Stimulated activated CD4-positive, alpha-beta T cell treated with anti-CD3 and anti-CD28 coated beads, Interleukin-12 subunit alpha, Interleukin-12 subunit beta, amount 100 ng/mL, for 48 hours (primary cell): Measurements from ENCODE around the gene ARHGEF16.

Experiments used
- DNase-seq, 3 donors: peaks; one replicate each; pipeline ENCODE4 v3.0.0-alpha.2; 2020; ENCODE audit warnings: low read depth in 2 of 3, low spot score in 1 of 3

Gene ARHGEF16

GRCh38 chr1:3466366-3467075 is 12.1 kb downstream of the ARHGEF16 start:
- no peak for DNase-seq

GRCh38 chr1:3467096-3468036 is 12.9 kb downstream of the ARHGEF16 start:
- DNase-seq = no peak

- no peak for DNase-seq
Observed at GRCh38 chr1:3468236-3469103, 14.0 kb downstream of the ARHGEF16 start.

DNA sequence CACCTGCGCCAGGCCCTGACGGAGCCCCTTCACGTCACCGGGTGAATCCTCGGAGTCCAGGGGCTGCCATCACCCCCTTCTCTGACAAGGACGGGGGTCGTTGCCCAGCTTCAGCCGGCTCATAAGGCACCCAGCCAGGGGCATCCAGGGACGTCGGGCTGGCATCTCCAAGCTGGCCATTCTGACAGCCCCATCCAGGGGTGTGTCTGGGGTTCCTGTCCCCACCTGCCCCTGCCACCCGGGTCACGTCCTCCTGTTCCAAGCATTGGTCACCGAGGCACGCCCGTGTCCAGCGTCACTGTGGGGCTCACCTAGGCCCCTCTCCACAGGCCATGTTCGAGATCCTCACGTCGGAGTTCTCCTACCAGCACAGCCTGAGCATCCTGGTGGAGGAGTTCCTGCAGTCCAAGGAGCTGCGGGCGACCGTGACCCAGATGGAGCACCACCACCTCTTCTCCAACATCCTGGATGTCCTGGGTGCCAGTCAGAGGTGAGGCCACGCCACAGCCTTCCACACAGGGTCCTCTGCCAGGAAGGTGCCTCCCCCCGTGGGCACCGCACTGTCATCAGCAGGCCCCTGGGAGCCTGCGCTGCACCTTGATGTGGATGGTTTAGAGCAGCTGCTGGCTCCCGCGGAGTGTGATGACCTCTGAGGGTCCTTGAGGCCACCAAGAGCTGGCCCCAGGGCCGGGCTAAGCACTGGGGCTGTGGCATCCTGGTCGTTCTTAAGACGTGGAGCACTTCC is 14.8 kb downstream of the ARHGEF16 start:
- DNase-seq = no peak

- DNase-seq = no peak
Observed at GRCh38 chr1:3469849-3470649, 15.6 kb downstream of the ARHGEF16 start.

DNA sequence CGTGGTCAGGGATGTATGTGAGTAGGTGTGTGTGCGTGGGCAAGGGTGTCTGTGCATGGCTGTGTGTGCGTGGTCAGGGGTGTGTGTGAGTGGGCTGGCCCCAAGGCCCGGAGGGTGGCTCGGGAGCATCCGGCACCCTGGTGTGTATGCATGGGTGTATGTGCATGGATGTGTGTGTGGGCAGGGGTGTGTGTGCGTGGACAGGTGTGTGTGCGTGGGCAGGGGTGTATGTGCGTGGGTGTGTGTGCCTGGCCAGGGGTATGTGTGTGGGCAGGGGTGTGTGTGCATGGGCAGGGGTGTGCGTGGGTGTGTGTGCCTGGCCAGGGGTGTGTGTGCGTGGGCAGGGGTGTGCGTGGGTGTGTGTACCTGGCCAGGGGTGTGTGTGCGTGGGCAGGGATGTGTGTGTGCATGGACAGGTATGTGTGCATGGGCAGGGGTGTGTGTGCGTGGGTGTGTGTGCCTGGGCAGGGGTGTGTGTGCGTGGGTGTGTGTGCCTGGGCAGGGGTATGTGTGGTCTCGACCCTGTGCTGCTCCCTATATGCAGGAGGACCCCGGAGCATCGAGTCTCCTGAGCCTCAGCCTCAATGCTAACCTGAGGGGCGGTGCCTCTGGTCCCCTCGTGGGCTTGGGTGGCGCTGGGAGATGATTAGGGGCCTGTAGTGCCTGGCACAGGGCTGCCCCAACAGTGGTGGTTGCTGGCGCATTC is 16.3 kb downstream of the ARHGEF16 start:
- DNase-seq = no peak

GRCh38 chr1:3471356-3472087 is 17.1 kb downstream of the ARHGEF16 start:
- DNase-seq = no peak

- no peak for DNase-seq
Observed at GRCh38 chr1:3472088-3472850, 17.8 kb downstream of the ARHGEF16 start.

- no peak for DNase-seq
Observed at GRCh38 chr1:3472906-3473305, 18.4 kb downstream of the ARHGEF16 start.

GRCh38 chr1:3473381-3473844 is 18.9 kb downstream of the ARHGEF16 start:
- DNase-seq = no peak

GRCh38 chr1:3474016-3474415 is 19.6 kb downstream of the ARHGEF16 start:
- no peak for DNase-seq

DNA sequence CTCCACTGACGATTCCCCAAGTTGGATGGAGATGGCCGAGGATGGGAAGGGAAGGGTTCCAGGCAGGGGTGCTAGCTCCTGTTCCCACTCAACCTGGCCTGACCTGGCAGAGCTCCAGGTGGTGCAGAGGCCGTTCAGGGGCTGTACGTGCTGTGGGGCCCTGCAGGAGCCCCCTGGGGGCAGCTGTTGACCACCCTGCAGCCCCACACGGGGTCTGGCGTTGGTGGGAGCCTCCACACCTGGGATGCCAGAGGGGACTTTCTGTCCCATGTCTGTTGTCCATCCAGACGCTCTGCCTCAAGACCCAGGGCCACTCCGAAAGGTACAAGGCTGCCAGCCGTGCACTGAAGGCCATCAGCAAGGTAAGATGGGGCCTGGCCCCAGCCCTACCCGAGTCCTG is 20.0 kb downstream of the ARHGEF16 start:
- no peak for DNase-seq

- no peak for DNase-seq
Observed at GRCh38 chr1:3475839-3476573, 21.5 kb downstream of the ARHGEF16 start.

- no peak for DNase-seq
Observed at GRCh38 chr1:3476666-3477065, 22.2 kb downstream of the ARHGEF16 start.

GRCh38 chr1:3477241-3477995 is 23.0 kb downstream of the ARHGEF16 start:
- DNase-seq = no peak

- no peak for DNase-seq
Observed at GRCh38 chr1:3478187-3478586, 23.7 kb downstream of the ARHGEF16 start.
